ENCODE data around the gene MRAP2.

The MRAP2 gene

GRCh38 chr6:84033523-84034451, at the start of gene MRAP2:
Gene MRAP2 (plus strand): TSS chr6:84033772. CDS start chr6:84055319, 21,547 bp downstream.
- peak in 1 of 2 donors; percentile 2 for DNase-seq (ENCODE audit: low read depth in 2 of 2)

GRCh38 chr6:83984411-83984810, 49.2 kb upstream of the MRAP2 start:
- no peak for DNase-seq (ENCODE audit: low read depth in 2 of 2)

DNA sequence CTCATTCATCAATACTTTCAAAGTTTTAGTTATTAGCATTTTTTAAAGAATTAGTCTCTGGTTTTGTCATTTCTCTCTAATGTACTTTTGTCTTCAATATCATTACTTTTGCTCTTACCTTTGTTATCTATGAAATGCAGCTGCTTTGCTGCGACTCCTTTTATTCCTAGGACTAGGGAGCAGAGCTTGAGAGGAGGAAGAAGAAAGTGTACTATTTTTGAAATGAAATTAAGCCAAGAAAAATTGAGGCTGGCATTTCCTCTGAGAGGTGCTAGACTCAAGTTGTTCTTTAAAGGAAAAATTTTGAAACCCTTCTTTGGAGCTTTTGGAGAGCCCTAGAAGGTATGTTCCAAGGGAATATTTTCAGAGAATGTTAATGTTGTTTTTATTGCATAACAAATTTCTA, 48.3 kb upstream of the MRAP2 start:
- no peak for DNase-seq (ENCODE audit: low read depth in 2 of 2)

- DNase-seq (ENCODE audit: low read depth in 2 of 2), result no peak
These were observed 47.9 kb upstream of the MRAP2 start for GRCh38 chr6:83985715-83986114.

DNA sequence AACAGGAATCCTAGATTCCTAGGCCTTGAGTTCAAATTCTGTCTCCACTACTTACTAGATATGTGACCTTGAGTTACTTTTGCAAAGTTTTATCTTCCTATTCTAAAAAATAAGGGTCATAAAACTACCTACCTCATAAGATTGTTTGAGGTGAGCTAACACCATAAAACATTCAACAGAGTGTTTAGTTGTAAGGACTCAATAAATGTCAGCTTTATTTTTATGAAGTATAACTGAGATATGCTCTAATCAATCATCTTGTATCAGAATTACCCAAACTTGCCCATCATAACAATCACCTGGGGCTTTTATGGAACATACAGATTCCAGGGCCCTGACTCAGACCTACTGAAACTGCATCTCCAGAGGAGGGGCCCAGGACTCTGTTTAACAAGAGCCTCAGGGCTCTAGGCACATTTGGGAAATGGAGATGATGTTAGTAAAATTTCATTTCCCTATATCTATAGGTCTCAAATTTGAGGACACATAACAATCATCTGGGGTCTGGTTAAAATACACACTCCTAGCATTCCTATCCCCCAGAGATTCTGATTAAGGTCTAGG, 35.5 kb upstream of the MRAP2 start:
- DNase-seq (ENCODE audit: low read depth in 2 of 2), result no peak

- no peak for DNase-seq (ENCODE audit: low read depth in 2 of 2)
These were observed 32.5 kb upstream of the MRAP2 start for GRCh38 chr6:84001119-84001518.

GRCh38 chr6:84002226-84002625, 31.3 kb upstream of the MRAP2 start:
- DNase-seq (ENCODE audit: low read depth in 2 of 2), result no peak

GRCh38 chr6:84003131-84003530, 30.4 kb upstream of the MRAP2 start:
- no peak for DNase-seq (ENCODE audit: low read depth in 2 of 2)

DNA sequence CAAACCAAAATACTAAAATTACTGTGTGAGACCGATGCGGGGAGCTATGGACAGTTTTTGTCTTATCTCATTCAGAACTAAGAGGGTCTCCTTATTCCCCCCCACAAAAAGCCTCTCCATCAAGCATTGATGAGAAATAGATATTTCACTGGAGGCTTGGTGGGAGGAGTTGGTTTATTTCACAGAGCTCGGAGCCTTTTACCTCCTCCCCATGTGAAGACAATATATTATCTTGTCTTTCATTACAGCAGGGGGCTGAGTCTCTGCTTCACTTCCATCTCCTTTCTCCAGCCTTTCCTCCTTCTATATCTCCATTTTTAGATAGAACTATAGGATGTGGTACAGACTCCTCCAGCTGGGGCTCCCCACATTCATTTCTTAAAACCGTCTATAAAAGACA, 29.9 kb upstream of the MRAP2 start:
- DNase-seq (ENCODE audit: low read depth in 2 of 2), result no peak

- no peak for DNase-seq (ENCODE audit: low read depth in 2 of 2)
These were observed 25.7 kb upstream of the MRAP2 start for GRCh38 chr6:84007871-84008270.

GRCh38 chr6:84013354-84013753, 20.2 kb upstream of the MRAP2 start:
- no peak for DNase-seq (ENCODE audit: low read depth in 2 of 2)

DNA sequence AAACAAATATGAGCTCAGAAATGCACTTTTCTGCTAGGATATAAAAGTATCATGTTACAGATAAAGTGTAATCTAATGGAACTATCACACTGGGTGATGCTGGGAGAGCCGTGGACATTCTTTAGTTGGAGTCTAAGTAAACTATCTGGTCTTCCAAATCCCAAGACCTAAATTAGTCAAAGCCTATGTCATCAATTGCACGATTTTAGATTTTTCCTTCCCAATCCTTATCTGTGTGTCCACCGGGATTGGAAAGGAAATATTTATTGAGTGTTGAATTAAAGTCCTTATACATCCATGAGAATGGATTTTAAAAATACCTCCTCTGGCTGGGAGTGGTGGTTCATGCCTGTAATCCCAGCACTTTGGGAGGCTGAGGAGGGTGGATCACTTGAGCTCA, 19.6 kb upstream of the MRAP2 start:
- no peak for DNase-seq (ENCODE audit: low read depth in 2 of 2)

GRCh38 chr6:84016029-84016428, 17.5 kb upstream of the MRAP2 start:
- no peak for DNase-seq (ENCODE audit: low read depth in 2 of 2)

GRCh38 chr6:84017709-84018452, 15.7 kb upstream of the MRAP2 start:
- no peak for DNase-seq (ENCODE audit: low read depth in 2 of 2)

DNA sequence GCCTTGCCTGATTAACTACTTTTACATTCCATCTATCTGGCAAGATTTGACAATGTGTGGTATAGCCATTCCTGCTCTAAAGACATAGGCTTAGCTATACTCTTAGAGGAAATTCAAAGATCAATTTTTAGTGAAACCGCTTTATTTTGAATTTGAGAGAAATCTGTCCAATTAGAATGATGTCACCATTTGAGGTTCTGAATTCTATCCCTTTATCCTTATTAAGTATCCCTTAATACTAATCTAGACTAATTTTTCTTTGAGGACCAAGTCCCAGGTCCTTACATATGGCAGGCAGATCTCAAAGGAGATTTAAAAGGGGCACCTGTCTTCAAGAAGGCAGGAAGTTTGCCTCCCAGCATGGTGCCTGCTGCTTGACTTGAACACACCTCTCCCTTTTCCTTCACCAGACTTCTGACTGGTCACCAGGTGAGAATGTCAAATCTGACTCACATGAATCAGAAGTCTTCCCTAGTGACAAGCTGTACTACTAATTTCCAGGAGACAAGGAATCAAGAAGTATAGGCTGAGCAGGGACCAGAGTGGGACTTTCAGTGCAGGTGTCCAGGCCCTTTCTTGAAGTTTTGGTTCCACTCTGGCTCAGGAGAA, 15.0 kb upstream of the MRAP2 start:
- DNase-seq (ENCODE audit: low read depth in 2 of 2), result no peak

DNA sequence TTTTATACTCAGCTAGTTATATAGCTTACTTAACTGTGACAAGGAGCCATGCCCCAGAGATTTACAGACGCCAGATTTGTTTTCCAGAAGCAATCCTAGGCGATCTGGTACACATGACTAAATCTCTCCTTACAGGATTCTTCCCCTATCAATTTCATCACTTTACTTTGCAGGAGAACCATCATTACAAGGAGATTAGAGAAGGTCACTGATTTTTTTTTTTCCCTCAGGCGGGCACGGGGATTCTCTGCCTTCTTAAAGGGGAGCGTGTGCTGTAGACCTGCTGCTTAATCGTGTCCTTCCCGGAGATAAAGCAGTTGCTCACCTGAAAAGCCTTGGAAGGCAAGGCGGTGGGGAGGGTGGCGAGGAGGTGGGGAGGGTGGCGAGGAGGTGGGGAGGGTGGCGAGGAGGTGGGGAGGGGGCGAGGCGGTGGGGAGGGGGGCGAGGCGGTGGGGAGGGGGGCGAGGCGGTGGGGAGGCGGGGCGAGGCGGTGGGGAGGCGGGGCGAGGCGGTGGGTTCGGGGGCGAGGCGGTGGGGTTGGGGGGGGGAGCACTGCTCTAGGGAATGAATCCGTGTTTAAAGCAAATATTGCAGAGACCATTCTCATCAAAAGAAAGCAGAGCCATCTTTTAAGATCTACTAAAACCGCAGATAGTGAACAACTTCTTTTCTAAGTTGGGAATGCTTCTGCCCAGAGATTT, 14.3 kb upstream of the MRAP2 start:
- DNase-seq (ENCODE audit: low read depth in 2 of 2), result no peak

GRCh38 chr6:84019842-84020211, 13.7 kb upstream of the MRAP2 start:
- DNase-seq (ENCODE audit: low read depth in 2 of 2), result no peak

DNA sequence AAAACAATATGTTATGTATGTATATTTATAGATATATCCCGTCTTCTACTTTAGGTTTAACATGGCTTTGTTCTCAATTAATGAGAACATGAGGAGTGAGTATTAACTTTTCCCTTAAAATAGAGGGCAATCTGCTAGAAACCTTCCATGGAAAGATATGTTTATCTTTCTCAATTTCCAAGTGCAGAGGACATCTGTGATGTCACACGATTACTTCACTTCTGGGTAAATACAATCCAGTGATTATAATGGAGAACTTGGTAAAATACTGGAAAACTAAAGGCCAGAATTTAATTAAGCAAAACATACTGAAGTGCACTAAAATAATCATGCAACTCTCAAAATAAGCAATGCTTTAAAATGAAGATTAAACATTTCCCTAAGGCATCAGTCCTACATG, 11.9 kb upstream of the MRAP2 start:
- no peak for DNase-seq (ENCODE audit: low read depth in 2 of 2)

DNA sequence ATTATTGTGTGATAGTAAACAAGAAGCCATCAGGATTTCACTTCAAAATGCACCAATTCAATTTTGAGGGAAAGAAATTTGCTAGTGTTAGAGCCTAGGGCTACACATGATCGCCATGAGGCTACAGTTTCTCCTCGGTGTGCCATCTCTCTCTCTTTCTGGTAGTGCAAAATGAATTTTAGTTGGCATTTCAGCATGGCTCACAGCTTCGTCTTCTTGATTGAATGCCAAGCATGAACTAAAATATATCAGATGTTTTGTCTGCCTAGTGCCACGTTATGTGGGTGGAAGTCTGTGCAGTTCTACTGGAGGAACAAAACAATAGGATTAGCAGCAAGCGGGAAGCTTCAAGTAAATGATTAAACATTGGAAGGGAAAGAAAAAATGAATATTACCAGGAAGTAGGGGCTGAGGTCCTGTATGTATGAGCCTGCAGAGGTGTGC, 6.8 kb upstream of the MRAP2 start:
- no peak for DNase-seq (ENCODE audit: low read depth in 2 of 2)

DNA sequence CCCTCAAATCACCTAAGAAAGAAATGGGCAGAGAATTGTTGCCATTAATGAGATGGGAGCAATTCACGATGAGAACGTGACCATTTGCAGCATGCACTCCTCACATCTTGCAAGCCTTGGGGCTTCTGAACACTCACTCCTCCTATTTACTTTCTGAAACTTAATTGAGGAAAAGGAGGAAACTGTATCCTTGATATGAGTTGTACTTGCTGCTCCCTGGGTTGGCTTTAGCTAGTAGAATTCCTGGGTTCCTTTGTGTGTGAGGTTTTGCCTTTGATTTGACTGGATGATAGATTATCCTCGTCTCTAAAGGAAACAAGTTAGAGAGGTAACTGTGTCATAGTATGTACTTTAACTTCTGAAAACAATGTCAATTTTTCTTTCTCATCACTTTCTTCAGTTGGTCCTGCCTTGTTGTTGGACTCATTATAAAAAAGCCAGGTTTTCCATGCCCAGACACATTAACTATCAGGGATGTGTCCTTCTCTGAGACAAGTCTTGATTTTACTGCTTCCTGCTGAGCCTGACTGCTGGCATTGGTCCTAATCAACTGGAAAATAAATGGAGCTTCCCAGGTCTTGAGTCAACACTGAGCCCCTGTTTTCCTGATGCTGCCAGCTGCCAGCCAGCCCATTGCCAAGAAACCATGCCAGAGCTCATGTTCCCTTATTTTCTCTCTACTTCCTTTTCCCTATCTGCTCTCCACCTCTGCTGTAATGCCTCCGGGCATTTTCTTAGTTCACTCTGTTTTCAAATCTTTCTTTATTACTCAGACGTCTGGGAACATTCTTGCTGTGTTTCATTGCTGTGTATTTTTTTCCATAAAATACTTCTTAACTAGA, 6.0 kb upstream of the MRAP2 start:
- no peak for DNase-seq (ENCODE audit: low read depth in 2 of 2)

DNA sequence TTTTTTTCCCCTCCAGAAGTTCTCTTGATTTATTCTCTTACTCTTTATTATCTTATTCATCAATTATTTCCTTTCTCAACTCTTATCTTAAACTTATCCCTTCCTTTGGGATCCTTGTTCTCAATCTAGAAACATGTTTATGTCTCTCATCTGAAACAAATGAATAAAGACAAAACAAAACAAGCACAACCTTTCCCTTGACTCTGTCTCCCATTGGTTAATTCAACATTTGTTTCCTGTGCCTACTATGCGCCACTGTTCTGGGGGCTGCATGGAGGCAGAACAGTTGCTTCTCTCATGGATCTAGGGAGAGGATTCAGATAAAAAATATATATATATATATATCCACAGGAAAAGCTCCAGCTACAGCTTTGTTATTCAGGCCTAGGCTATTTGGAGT, 5.2 kb upstream of the MRAP2 start:
- no peak for DNase-seq (ENCODE audit: low read depth in 2 of 2)

Measured in stimulated activated CD4-positive, alpha-beta T cell treated with anti-CD3 and anti-CD28 coated beads, Interleukin-15, amount 100 ng/mL, for 48 hours (primary cell).